ENCODE results near the gene PIK3C2A.

The PIK3C2A gene

DNA sequence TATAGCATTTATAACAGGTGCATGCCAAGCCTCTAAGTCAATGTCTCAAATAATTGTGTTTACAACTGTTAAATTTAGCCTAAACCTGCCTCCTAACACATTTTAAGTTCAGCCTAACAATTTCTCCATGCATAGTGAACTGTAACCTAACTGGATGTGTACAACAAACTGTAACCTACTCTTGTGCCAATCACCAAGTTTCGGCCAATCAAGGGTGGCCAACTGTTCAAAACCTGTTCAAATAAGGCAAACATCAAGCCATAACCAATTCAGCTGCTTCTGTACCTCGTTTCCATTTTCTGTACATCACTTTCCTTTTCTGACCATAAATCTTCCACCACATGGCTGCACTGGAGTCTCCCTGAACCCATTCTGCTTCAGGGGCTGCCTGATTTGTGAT lies 45.4 kb downstream of the PIK3C2A start:
- DNase-seq (ENCODE audit: low read depth in 3 of 3) = no peak

DNA sequence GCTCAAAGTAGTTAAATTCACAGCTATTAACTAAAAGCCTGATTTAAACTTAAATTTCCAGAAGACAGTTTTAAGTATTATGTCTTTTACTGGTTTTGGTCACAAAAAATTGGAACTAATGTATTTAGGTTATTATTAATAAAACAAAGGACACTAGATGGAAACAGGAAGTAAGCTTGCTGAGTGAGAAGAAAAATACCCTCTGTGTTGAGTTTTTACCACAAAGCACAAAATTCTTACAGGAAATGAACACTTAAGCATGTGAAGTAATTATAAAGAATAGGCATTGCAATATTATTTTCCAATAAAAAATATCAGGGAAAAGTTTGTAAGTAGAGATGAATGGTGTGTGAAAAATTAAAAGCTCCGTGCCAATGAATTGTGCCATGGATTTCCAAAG lies 46.3 kb downstream of the PIK3C2A start:
- no peak for DNase-seq (ENCODE audit: low read depth in 3 of 3)

DNA sequence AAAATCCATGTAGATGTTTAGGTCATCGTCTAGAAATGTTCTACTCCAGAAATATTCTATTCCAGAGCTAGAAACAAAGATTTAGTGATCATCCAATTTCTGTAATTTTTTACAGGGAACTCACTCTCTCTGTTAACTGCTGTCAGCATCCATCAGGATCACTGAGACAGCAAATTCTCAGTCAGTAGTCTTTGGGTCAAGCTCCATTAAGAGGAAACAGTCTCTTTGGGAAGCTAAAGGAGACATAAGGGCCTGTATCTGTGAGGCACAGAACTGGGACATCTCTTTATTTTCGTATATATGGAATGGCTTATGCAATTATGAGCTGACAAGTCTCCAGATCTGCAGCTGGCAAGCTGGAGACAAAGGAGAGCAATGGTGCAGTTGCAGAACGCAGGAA lies 48.3 kb downstream of the PIK3C2A start:
- no peak for DNase-seq (ENCODE audit: low read depth in 3 of 3)
